K562 (cell line): ENCODE measurements around the gene SLIT1. TPM values are rescaled to one million over a fixed set of nuclear protein-coding genes. Genes with fewer than 3 reads are reported as not detected.

Source experiments
- ZNF217 ChIP-seq: sonication (generic); formaldehyde crosslinking; IDR thresholded peaks from 2 replicates; pipeline ENCODE4 v1.8.0; 2022; ENCODE audit warnings: mild to moderate bottlenecking, missing genetic modification reagents
- ZNF318 ChIP-seq, 2 experiments: fragments of 450-650 bp; IDR thresholded peaks; 2 replicates each; pipeline ENCODE4 v1.6.1; 2016; ENCODE audit warnings: mild to moderate bottlenecking in 2 of 2, borderline replicate concordance in 1 of 2, low read depth in 1 of 2, moderate library complexity in 1 of 2
- polyA plus RNA-seq, 8 experiments: library from polyadenylated mRNA; depleted of rRNA in 4 of 8; stranded (reverse) in 5 of 8; unstranded in 3 of 8; fragments of >200 nt; fragmentation: Nextera tagmentation in 2 of 8; fragmentation: Illumina TruSeq in 1 of 8; extraction: Ambion mirVana in 2 of 8; extraction: Trizol in 1 of 8; gene quantifications; 2 replicates each; pipeline versions ENCODE4 v1.2.1 to v1.2.3, GENCODE V29; 2011 to 2014; ENCODE audit warnings: inconsistent platforms in 1 of 8, missing spikeins in 1 of 8
- total RNA-seq, 7 experiments: library from RNA; depleted of rRNA in 6 of 7; stranded (reverse); fragments of >200 nt in 6 of 7; fragmentation: Illumina TruSeq in 2 of 7; extraction: Trizol in 2 of 7; gene quantifications; 2 replicates each; pipeline versions ENCODE4 v1.2.1 to v1.2.3, GENCODE V29; 2011 to 2021; ENCODE audit warnings: low replicate concordance in 1 of 7

Gene SLIT1
- total and polyA plus RNA-seq, 9 of the 15 experiments (the other 6 are each of a cell fraction or from before 2014, with no cell fraction given), result 0.01 to 0.11 (median 0.04) TPM; not detected in 3

- TF ChIP-seq ZNF318 (IDR thresholded peaks at IDR 0.05; ENCODE audit: borderline replicate concordance in 1 of 2, low read depth in 1 of 2) (no peak), ZNF217 (no peak)
Measured at GRCh38 chr10:97046456-97047082, 139.2 kb downstream of the SLIT1 start (continued).
